KG1 (cell line): Measurements from ENCODE around the gene BFSP2.

Experiments
- DNase-seq: peaks from one replicate; lab custom pipeline; 2025; lab: John Stamatoyannopoulos, UW

BFSP2 gene

GRCh38 chr3:133400006-133400515 is at the start of gene BFSP2:
Gene BFSP2 (plus strand): TSS chr3:133400056. CDS start chr3:133400084, 28 bp downstream.
- DNase-seq, result no peak

GRCh38 chr3:133354721-133355120 is 45.1 kb upstream of the BFSP2 start:
- DNase-seq, result no peak

GRCh38 chr3:133360476-133360875 is 39.4 kb upstream of the BFSP2 start:
- no peak for DNase-seq

GRCh38 chr3:133361011-133361410 is 38.8 kb upstream of the BFSP2 start:
- no peak for DNase-seq

GRCh38 chr3:133361435-133361834 is 38.4 kb upstream of the BFSP2 start:
- DNase-seq, result no peak

- no peak for DNase-seq
Measured at GRCh38 chr3:133362539-133362938, 37.3 kb upstream of the BFSP2 start.

- DNase-seq, result no peak
Measured at GRCh38 chr3:133364704-133365103, 35.2 kb upstream of the BFSP2 start.

GRCh38 chr3:133366921-133367320 is 32.9 kb upstream of the BFSP2 start:
- DNase-seq, result no peak

GRCh38 chr3:133367403-133367802 is 32.5 kb upstream of the BFSP2 start:
- DNase-seq, result no peak

- no peak for DNase-seq
Measured at GRCh38 chr3:133367956-133368355, 31.9 kb upstream of the BFSP2 start.

GRCh38 chr3:133368371-133369067 is 31.3 kb upstream of the BFSP2 start:
- DNase-seq, result no peak

- DNase-seq, result no peak
Measured at GRCh38 chr3:133369068-133369440, 30.8 kb upstream of the BFSP2 start.

GRCh38 chr3:133371181-133371580 is 28.7 kb upstream of the BFSP2 start:
- DNase-seq, result no peak

- DNase-seq, result no peak
Measured at GRCh38 chr3:133371676-133372075, 28.2 kb upstream of the BFSP2 start.

- DNase-seq, result no peak
Measured at GRCh38 chr3:133374708-133375402, 25.0 kb upstream of the BFSP2 start.

GRCh38 chr3:133375403-133375745 is 24.5 kb upstream of the BFSP2 start:
- no peak for DNase-seq

GRCh38 chr3:133376810-133377209 is 23.0 kb upstream of the BFSP2 start:
- no peak for DNase-seq

- DNase-seq, result peak; percentile 11
Measured at GRCh38 chr3:133377396-133377795, 22.5 kb upstream of the BFSP2 start.

- no peak for DNase-seq
Measured at GRCh38 chr3:133379926-133380325, 19.9 kb upstream of the BFSP2 start.

GRCh38 chr3:133380481-133381225 is 19.2 kb upstream of the BFSP2 start:
- no peak for DNase-seq

GRCh38 chr3:133381346-133382109 is 18.3 kb upstream of the BFSP2 start:
- DNase-seq, result no peak

GRCh38 chr3:133383175-133383574 is 16.7 kb upstream of the BFSP2 start:
- no peak for DNase-seq
